Fibroblast of the aortic adventitia (primary cell): Measurements from ENCODE around the gene PIP5K1C. TPM values are rescaled to one million over a fixed set of nuclear protein-coding genes. Genes with fewer than 3 reads are reported as not detected.
A peak's percentile ranks its signal among the peaks of the same experiment; 100 is the strongest.

ENCODE experiments used
- DNase-seq: peaks from one replicate; pipeline ENCODE4 v3.0.0-alpha.2; 2010; ENCODE audit warnings: low read depth
- H3K4me3 ChIP-seq: 2 replicates; pipeline ENCODE4 v1.5.1; 2011; ENCODE audit warnings: low read depth, mild to moderate bottlenecking, control low read depth, low read length, moderate library complexity
- CTCF ChIP-seq: IDR thresholded peaks from 2 replicates; pipeline ENCODE4 v1.5.1; 2011; ENCODE audit warnings: mild to moderate bottlenecking, low read length, control low read depth, inconsistent platforms; ENCODE audit not compliant: insufficient read depth
- total RNA-seq: library from RNA; depleted of rRNA; stranded (reverse); fragments of >200 nt; gene quantifications from 2 replicates; pipeline ENCODE4 v1.2.3, GENCODE V29; 2012; ENCODE audit warnings: low replicate concordance

PIP5K1C gene
- total RNA-seq, 1 donor = 32.2 TPM

DNA sequence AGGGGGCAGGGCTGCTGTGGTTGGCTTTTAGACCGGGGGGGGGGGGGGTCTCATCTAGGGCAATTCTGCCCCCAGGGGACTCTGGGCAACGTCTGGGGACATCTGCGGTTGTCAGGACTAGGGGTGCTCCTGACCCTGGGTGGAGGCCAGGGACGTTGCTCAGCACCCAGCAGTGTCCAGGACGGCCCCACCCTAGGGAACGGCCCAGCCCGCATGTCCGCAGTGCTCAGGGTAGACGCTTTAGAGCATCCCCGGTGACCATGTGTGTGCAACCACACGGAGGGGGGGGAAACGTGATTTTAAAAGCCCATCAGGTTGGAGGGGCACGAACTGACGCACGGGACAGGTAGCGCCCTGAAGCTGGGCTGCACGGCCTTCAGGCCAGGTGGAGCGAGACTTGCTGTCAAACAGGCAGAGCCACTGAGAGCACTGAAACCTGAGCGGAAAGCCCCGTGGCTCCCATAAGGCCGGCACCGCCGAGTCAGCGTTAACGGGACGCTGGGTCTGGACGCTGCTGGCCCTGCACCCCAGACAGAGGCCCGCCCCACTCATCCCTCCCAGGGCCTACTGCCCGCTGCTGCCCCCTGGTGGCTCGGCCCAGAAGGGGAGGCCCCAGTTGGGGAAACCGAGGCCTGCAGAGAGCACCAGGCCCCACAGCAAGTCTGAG, 82.0 kb downstream of the PIP5K1C start:
- peak; percentile 99 for TF ChIP-seq CTCF
- peak; percentile 73 for DNase-seq
- peak overlapping the region; percentile 22 for H3K4me3 ChIP-seq

GRCh38 chr19:3617463-3617862, 82.8 kb downstream of the PIP5K1C start:
- TF ChIP-seq CTCF = no peak
- H3K4me3 ChIP-seq = no peak overlapping the region
- DNase-seq = no peak

DNA sequence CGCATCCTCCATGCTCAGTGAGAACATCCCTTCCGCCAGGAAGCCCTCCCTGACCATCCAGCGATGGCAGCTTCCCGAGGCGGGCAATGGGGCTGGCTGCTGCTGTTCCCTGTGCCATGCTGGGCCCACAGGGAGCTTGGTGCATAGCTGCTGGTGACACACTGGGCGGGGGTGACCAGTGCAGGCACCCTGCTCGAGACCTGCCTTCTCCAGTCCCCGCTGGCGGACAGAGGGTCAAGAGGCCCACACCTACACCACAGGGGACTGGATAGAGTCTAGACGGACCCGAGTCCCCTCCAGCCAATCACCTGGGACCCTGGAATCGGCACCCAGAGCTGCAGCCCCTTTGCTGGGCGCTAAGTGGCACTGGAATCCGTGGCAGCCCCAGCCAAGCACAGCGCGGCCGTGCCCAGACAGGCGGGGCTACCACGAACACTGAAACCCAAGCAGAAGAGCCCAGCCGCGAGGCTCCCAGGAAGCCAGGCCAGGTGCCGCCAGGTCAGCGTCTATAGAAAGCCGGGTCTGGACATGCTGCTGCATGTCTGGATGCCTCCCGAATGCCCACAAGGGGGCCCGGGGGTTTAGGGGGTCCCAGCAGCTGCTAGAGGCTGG, 84.6 kb downstream of the PIP5K1C start:
- no peak overlapping the region for H3K4me3 ChIP-seq
- no peak for DNase-seq
- no peak for TF ChIP-seq CTCF

DNA sequence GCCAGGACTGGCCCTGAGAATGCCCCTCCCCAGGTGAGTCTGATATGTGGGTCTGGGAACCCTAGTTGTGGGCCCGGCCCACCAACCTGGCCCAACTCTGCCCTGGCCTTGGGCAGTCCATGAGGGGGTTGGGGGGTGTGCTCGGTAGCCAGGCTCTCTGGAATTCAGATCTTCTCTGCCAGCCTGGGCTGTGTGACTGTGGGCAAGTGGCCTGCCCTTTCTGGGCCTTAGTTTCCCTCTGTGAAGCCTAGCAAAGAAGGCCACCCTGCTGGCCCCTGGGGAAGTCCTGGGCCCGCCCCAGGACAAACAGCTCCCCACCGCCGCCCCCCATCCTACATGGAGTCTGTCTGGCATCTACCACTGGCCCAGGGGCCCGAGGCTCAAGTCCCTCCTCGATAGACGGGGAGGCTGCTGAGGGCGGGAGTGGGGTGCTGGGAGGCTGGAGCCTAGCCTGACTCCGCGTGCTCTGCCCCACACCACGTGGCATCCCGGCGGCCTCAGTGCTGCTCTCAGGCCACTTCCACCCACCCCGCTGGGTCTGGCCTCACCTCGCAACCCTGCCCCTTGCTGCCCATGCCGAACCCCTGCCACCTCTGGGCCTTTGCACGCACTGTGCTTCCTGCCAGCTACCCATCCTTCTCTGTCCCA, 85.3 kb downstream of the PIP5K1C start:
- H3K4me3 ChIP-seq = no peak overlapping the region

DNA sequence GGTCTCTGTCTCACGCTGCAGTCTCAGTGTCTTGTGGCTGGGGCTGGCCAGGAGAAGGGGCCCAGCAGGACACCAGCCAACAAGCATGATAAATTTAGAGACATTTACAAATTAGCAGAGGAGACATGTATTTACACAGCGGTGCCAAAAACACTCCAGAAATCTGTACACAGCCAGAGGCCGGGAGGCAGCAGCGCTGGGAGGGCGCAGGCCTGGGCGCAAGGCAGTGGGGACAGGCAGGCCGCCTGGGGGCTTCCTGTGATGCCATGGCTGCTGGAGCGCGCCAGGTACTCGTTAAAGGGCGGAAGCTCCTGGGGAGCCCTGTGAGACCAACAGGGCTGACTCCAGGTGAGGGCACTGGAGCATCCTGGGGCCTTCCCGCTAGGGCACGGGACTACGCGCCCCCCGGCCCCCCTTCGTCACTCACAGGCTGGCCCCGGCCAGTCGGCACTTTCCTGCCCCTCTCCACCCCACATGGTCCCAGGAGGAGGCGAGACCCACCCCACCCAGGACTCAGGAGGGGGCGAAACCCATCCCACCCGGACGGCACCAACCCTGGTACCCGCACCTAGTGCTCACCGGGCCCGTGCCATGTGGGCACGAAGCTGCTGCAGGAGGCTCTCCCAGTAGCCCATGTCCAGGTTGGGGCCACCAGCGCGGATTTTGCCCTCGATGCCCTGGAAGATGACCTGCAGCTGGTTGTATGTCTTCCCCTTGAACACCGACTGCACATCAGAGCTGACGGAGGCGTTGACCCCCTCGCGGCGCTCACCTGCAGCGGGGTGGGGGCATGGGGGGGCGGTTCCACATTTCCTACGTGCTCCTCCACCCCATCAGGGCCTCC, 86.2 kb downstream of the PIP5K1C start:
- no peak for TF ChIP-seq CTCF
- H3K4me3 ChIP-seq = no peak overlapping the region
- no peak for DNase-seq

More for the DNA sequence above, 85.3 kb downstream of the PIP5K1C start:
- no peak for TF ChIP-seq CTCF
- DNase-seq = no peak

- no peak for DNase-seq
- no peak overlapping the region for H3K4me3 ChIP-seq
- TF ChIP-seq CTCF = no peak
These were observed 87.1 kb downstream of the PIP5K1C start for GRCh38 chr19:3612901-3613741.
